ENCODE measurements around the gene CPM.
"Not testable (repeated sequence)": the region's sequence is repeated elsewhere in the genome, so short reads cannot be mapped to it uniquely, and the experiment has no call there.

GRCh38 chr12:68807274-68807575 is 125.7 kb downstream of the CPM start:
- TF ChIP-seq POLR2A, CTCF, POLR2AphosphoS5 (IDR thresholded peaks at IDR 0.05): not testable (repeated sequence)
